ENCODE results near the gene UBN1.

UBN1 gene, protein sequence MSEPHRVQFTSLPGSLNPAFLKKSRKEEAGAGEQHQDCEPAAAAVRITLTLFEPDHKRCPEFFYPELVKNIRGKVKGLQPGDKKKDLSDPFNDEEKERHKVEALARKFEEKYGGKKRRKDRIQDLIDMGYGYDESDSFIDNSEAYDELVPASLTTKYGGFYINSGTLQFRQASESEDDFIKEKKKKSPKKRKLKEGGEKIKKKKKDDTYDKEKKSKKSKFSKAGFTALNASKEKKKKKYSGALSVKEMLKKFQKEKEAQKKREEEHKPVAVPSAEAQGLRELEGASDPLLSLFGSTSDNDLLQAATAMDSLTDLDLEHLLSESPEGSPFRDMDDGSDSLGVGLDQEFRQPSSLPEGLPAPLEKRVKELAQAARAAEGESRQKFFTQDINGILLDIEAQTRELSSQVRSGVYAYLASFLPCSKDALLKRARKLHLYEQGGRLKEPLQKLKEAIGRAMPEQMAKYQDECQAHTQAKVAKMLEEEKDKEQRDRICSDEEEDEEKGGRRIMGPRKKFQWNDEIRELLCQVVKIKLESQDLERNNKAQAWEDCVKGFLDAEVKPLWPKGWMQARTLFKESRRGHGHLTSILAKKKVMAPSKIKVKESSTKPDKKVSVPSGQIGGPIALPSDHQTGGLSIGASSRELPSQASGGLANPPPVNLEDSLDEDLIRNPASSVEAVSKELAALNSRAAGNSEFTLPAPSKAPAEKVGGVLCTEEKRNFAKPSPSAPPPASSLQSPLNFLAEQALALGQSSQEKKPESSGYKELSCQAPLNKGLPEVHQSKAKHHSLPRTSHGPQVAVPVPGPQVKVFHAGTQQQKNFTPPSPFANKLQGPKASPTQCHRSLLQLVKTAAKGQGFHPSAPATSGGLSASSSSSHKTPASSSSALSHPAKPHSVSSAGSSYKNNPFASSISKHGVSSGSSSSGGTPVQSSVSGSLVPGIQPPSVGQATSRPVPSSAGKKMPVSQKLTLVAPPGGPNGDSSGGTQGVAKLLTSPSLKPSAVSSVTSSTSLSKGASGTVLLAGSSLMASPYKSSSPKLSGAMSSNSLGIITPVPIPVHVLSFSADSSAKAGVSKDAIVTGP (N-terminal part only)

GRCh38 chr16:4846901-4847773, at the start of gene UBN1, which contains the start of gene GLYR1:
Gene UBN1, plus strand, starts transcription at chr16:4847481. Its CDS starts 5,437 bp downstream, at chr16:4852918.
Gene GLYR1, minus strand, starts transcription at chr16:4847288. Its CDS starts 23 bp downstream, at chr16:4847265.
- peak; percentile 98 to 99 for DNase-seq

DNA sequence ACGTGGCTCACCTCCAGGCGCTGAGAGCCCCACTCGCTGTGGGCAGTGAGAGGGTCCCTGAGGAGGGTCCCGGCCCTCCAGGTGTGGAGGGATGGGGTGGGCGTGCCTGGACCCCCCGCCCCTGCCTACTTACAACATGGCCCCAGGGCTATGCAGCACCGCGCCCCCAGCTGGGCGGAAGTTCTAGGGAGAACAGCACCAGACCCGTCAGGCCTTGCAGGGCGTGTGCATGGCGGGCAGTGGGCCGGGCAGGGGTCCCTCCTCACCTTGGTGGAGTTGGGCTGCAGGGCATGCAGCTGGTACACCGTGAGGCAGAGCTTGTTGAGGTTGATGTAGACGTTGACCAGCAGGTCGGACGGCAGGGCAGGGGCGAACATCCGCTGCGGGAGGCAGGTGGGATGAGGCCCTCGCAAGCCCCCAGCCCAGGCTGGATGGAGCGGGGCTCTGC, 49.5 kb upstream of the UBN1 start:
- DNase-seq, result no peak

DNA sequence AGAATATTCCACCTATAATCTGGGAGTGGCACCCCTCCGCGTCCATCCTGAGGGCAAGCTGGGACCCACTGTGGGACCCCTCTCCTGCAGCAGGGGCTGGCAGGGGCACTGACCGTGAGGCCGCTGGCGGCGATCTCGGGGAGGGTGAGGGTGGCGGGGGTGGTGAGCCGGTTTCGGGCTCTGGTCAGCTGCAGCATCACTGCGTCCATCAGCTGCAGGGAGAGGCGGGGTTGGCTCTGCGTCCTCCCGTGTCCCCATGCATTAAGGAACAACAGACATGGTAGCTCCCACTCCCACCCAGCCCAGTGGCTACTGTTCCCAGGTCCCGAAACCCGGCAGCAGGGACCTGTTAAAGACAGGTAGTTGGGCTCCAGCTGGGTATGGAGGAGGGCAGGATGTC, 48.8 kb upstream of the UBN1 start:
- no peak for DNase-seq

GRCh38 chr16:4799171-4799855, 48.0 kb upstream of the UBN1 start:
- no peak for DNase-seq

DNA sequence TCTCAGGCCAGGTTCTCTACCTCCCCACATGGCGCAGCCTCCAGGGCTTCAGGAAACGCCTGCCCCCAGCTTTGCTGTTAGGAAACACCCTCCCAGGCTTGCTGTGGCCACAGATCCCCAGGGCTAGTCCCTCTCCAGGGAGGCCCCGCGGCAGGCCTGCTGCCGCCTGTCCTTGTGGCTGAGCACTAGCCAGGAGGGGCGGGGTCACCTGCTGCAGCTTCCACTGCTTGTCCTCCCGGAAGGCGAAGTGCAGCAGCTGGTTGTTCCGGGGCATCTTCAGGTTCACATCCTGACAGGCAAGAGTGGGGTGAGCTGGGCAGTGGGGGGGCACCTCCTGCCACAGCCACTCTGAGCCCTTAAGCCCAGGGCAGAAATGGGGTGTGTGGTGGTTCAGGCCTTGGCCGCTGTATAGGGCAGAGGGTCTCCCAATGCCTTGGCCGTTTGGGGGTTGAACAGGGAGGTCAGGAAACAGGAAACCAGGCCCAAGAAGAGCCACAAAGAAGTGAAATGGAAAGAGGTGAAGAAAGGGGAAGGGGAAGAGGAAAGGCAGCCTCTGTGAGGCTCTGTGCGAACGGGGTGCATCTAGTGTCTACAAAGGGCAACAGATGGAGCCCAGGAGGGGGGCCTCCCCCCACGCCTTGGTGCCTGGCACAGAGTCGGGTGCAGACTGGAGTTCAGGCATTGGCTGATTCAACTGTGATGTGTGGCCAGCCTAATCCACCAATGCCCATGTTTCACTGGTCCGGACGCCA, 46.8 kb upstream of the UBN1 start:
- peak in 1 of 2 donors; percentile 16 for DNase-seq

DNA sequence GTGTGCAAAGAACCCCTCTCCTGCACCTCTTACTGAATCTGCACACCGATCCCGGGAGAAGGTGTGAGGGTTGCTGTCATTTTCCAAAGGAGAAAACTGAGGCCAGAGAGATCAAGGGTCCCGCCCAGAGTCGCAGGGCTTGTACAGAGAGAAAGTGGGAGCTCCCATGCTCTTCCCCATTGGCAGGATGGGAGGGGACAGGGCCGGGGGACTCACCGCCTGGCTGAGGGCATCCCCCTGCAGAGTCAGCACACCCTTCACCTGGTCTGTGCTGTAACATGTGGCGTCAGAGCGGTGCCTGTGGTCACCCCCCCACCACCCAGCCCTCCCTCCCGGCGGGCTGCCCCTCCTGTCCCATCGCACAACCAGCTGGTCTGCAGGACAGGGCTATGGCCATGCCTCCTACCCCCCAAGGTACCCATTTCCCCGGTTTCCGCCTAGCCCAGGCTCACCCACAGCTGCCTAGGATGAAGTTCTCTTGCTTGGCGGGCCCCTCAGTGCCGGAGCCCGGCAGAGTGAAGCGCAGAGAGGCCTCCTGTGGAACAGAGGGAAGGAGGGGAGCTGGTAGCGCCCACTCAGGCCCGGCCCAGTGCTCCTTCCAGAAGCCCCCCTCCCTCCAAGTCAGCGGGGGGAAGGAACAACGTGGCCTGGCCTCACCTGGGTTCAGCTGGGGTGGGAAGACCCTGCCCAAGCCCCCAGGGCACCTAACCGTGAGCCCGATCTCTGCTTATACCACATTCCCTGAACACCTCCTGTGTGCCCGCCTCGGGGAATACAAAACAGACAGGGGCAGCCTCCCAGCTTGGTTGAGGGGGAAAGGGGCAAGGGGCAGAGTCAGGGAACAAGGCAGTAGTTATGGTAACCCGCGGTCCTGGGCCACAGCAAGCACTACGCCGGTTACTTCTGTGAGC, 46.0 kb upstream of the UBN1 start:
- no peak for DNase-seq

DNA sequence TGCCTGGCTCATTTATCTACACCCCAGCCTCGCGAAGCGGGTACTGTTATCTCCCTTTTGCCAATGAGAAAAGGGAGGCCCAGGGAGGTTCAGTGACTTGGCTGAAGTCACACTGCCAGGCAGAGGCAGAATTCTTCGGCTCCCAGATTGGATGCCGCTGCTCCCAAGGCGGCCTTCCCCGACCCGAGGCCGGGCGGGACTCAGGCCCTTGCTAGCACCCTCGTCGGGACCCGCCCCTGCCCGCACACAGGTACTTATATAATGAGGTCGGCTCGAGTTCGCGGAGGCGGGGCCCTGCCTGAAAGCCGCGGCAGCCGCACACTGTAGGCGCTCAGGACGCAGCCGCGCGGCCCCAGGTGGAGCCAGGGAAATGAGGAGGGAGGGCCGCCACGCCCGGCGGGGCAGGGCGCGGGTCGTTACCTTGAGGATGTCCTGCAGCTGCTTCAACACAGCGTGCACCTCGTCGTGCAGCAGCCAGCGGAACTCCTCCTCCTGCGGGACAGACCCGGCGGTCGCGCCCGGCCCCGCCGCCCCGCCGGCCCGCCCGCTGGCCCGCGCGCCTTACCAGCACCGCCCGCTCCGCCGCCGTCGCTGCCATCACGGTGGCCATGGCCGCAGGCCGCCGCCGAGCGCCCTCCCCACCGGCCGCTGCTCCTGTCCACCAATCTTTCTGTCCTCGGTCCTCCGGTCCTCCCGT, 45.2 kb upstream of the UBN1 start, which contains the start of gene ROGDI:
Gene ROGDI, minus strand, starts transcription at position 672 of the 697 bp plus-strand sequence. Its CDS starts 62 bp downstream, at position 610.
- peak; percentile 89 to 90 for DNase-seq

GRCh38 chr16:4802659-4803287, 44.5 kb upstream of the UBN1 start:
- peak; percentile 87 to 88 for DNase-seq

- DNase-seq, result no peak
Measured at GRCh38 chr16:4803401-4803844, 43.9 kb upstream of the UBN1 start.

DNA sequence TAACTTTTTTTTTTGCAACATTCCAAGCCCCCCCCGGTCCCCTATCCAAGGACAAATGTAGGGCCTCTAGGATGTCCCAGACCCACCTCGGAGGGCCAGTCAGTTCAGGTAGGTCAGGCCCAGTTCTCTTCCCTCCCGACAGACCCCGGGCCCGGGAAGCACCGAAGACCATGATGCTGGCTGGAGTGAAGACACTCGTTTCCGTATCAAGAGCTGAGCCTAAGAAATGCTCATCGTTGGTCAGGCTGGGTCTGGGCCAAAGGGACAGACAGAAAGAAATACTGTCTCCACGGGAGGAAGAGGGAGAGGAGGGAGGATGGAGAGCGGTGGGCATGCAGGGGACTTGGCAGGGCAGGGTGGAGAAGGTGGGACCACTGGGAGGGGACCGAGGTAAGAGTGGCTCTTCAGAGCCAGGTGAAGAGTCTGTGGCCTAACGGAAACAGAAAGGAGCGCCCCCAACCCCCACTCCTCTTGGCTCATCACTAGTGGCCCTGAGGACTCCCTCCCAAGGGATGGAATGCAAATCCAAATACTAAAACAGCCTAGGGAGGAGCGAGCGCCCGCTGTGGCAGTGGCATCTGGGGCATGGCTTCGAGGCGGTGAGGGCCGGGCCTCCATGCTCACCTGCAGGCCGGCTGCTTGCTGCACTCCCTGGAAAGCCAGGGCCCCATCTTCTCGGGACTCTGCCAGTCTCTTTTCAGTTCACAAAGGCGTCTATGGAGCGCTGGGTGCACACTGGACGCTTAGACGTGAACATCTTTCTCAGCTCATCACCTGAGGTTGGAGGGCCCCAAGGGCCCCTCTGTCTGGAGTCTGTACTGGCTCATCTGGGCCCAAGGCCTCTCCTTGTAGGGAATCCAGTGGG, 43.2 kb upstream of the UBN1 start:
- no peak for DNase-seq

GRCh38 chr16:4805231-4805630, 42.0 kb upstream of the UBN1 start:
- no peak for DNase-seq

DNA sequence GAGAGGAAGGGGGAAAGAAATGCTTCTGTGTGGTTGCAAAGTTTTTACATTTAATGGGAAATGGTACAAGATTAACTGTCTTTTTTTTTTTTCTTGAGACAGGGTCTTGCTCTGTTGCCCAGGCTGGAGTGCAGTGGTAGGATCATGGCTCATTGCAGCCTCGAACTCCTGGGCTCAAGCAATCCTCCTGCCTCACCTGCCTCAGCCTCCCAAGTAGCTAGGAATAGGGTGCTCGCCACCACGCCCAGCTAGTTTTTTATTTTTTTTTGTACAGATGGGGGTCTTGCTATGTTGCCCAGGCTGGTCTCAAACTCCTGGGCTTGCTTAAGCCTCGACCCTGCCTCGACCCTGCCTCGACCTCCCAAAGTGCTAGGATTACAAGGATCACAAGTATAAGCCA, 41.0 kb upstream of the UBN1 start:
- DNase-seq, result no peak

GRCh38 chr16:4811242-4811641, 36.0 kb upstream of the UBN1 start:
- no peak for DNase-seq

- no peak for DNase-seq
Measured at GRCh38 chr16:4811773-4812172, 35.5 kb upstream of the UBN1 start.

GRCh38 chr16:4813251-4814003, 33.9 kb upstream of the UBN1 start:
- no peak for DNase-seq

DNA sequence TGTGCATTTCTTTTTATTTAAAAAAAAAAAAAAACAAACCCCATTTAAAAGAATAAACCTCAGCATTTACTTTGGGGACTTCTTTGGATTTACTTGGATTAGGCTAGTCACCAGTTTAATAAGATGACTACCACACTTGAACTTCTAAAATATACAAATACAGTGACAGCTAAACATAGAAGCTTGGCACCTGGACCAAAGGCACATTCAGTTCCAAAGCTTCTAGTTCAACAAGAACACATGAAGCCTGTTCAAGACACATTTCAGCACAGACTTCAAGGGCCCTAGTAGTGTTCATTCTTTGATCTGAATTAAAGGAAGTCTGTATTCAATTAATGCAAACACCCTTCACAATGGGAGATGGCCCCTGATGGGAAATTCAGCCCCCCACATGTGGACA, 33.2 kb upstream of the UBN1 start:
- no peak for DNase-seq
